Body of pancreas (tissue), 4 donors: ENCODE measurements around the gene WASF3.

ENCODE experiments used
- POLR2A ChIP-seq, 3 donors: fragments of 450-650 bp; IDR thresholded peaks; one replicate each; pipeline ENCODE4 v1.6.1; 2016; ENCODE audit warnings: antibody characterized with exemption in 3 of 3, mild to moderate bottlenecking in 2 of 3
- TF ChIP-seq, protein P1 (sequence below), 7 experiments: fragments of 450-650 bp in 4 of 7; fragments of 200-600 bp in 3 of 7; sonication (generic) in 3 of 7; IDR thresholded peaks; one replicate each; pipeline ENCODE4 v1.5.1; 2016 to 2019; ENCODE audit warnings: antibody characterized with exemption in 7 of 7

DNA sequence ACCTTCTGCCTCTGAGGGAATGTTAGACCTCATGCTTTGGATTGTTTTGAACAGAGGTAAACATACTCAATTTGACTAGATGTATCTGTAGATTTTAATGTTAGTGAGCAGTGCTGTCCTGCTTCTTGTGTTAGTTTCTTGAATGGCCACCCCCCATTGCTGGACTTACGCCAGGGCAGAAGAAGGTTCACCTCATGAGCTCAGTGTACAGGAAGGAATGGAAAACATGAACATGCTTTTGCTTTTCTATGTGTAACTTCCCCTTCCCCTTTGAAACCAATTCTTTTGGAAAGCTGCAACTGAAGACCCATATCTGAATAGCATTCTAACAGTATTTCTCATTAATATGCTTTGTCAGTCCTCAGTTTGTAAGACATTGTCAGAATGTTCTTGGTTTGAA, 32.3 kb downstream of the WASF3 start:
- TF ChIP-seq, protein P1, sequence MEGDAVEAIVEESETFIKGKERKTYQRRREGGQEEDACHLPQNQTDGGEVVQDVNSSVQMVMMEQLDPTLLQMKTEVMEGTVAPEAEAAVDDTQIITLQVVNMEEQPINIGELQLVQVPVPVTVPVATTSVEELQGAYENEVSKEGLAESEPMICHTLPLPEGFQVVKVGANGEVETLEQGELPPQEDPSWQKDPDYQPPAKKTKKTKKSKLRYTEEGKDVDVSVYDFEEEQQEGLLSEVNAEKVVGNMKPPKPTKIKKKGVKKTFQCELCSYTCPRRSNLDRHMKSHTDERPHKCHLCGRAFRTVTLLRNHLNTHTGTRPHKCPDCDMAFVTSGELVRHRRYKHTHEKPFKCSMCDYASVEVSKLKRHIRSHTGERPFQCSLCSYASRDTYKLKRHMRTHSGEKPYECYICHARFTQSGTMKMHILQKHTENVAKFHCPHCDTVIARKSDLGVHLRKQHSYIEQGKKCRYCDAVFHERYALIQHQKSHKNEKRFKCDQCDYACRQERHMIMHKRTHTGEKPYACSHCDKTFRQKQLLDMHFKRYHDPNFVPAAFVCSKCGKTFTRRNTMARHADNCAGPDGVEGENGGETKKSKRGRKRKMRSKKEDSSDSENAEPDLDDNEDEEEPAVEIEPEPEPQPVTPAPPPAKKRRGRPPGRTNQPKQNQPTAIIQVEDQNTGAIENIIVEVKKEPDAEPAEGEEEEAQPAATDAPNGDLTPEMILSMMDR (IDR thresholded peaks at IDR 0.05), result no peak
- TF ChIP-seq POLR2A (IDR thresholded peaks at IDR 0.05), result no peak
